Prostate gland (tissue), 2 donors: ENCODE results near the gene FKBP7. TPM values are rescaled to one million over a fixed set of nuclear protein-coding genes. Genes with fewer than 3 reads are reported as not detected.

Experiments used
- DNase-seq: peaks from one replicate; pipeline ENCODE4 v3.0.0-alpha.2; 2019; ENCODE audit warnings: low spot score
- H3K27ac ChIP-seq, 2 donors: fragments of 200-600 bp; sonication (generic); 2 replicates each; pipeline ENCODE4 v1.5.1; 2017 to 2019
- H3K27me3 ChIP-seq: fragments of 200-600 bp; sonication (generic); replicated peaks from 2 replicates; pipeline ENCODE4 v1.5.1; 2019; ENCODE audit not compliant: insufficient read depth
- H3K36me3 ChIP-seq, 2 donors: fragments of 200-600 bp; sonication (generic); 1 replicate in 1 of 2; 2 replicates in 1 of 2; pipeline versions ENCODE4 v1.5.1 to v1.8.1; 2017 to 2019
- H3K4me1 ChIP-seq: fragments of 200-600 bp; sonication (generic); replicated peaks from 2 replicates; pipeline ENCODE4 v1.5.1; 2019
- H3K4me3 ChIP-seq, 2 donors: fragments of 200-600 bp; sonication (generic); 2 replicates each; pipeline ENCODE4 v1.5.1; 2017 to 2019
- H3K9me3 ChIP-seq: fragments of 200-600 bp; sonication (generic); 2 replicates; pipeline ENCODE4 v1.5.1; 2017
- POLR2A ChIP-seq: fragments of 450-650 bp; IDR thresholded peaks from one replicate; pipeline ENCODE4 v1.6.1; 2016; ENCODE audit warnings: antibody characterized with exemption, mild to moderate bottlenecking
- POLR2AphosphoS5 ChIP-seq: sonication (generic); formaldehyde crosslinking; IDR thresholded peaks from one replicate; pipeline ENCODE4 v1.6.1; 2017; ENCODE audit warnings: antibody characterized with exemption
- WGBS: methylation state at CpG from one replicate; pipeline ENCODE4 v1.1.5; 2018; 5-methylcytosine and 5-hydroxymethylcytosine counted together
- intact Hi-C: fragments of 100-400 bp; cut with DNase I; formaldehyde crosslinking; loops from one replicate; pipeline ENCODE4 v1.14.2; 2022
- total RNA-seq, 2 donors: library from RNA; depleted of rRNA; stranded (reverse); fragments of >200 nt; gene quantifications; one replicate each; pipeline ENCODE4 v1.1.0, GENCODE V29; 2016
- TF ChIP-seq, protein P1 (sequence below), 4 experiments: fragments of 200-600 bp in 2 of 4; fragments of 450-650 bp in 2 of 4; sonication (generic) in 2 of 4; IDR thresholded peaks; 1 replicate in 3 of 4; 2 replicates in 1 of 4; pipeline ENCODE4 v1.5.1; 2016 to 2019; ENCODE audit warnings: antibody characterized with exemption in 4 of 4, mild to moderate bottlenecking in 2 of 4, moderate library complexity in 2 of 4

Gene FKBP7
- total RNA-seq, 2 donors from 2014 or later = 6.0 to 12.5 TPM

DNA sequence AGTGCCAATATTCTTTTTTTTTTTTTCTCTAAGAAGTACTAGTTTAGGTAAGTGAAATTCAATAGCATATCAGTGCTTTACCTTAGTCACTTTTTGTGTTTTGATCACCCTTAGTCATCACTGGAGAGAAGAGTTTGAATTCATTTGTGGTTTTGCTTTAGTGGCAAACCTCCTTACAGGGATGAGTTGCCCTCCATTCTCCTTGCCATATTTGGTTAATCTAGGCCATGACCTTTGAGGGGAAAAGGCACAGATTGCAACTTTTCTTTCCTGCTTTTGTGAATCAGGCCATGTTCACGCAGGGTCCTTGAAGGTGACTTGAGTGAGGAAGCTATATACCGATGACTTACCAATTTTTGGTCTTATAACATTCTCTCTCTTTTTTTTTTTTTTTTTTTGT lies 36.3 kb upstream of the FKBP7 start:
- Histone ChIP-seq H3K4me1 (no peaks in the 10 kb centered on the region), H3K27ac (no peak overlapping the region), H3K27me3 (no peaks in the 10 kb centered on the region), H3K9me3 (no peaks in the 10 kb centered on the region), H3K36me3 (no peaks in the 10 kb centered on the region), H3K4me3 (no peak overlapping the region)
- DNase-seq = no peak
- intact Hi-C loops = no loop called here
- 100% methylated on average over 2 of the region's 2 CpGs for WGBS
- TF ChIP-seq, protein P1, sequence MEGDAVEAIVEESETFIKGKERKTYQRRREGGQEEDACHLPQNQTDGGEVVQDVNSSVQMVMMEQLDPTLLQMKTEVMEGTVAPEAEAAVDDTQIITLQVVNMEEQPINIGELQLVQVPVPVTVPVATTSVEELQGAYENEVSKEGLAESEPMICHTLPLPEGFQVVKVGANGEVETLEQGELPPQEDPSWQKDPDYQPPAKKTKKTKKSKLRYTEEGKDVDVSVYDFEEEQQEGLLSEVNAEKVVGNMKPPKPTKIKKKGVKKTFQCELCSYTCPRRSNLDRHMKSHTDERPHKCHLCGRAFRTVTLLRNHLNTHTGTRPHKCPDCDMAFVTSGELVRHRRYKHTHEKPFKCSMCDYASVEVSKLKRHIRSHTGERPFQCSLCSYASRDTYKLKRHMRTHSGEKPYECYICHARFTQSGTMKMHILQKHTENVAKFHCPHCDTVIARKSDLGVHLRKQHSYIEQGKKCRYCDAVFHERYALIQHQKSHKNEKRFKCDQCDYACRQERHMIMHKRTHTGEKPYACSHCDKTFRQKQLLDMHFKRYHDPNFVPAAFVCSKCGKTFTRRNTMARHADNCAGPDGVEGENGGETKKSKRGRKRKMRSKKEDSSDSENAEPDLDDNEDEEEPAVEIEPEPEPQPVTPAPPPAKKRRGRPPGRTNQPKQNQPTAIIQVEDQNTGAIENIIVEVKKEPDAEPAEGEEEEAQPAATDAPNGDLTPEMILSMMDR (IDR thresholded peaks at IDR 0.05) = no peak
- no peak for TF ChIP-seq POLR2AphosphoS5
- TF ChIP-seq POLR2A = no peak

DNA sequence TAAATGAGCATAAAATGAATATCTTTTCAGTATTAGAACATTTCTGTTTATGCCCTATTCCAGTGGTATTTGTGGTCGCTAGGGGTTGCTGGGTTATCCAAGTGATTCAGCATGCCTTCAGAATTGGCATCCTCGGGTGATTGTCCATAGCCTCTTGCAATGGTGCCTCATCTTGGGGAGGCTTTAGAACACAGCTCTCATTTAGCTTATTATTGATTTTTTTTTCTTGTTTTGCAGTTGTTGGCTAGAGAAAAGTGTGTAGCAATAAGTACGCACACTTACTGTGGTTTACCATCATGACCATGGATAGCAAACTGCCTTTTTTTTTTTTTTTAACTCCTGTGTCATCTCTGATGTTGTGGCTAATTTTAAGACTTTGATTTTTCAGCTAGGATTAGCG lies 35.5 kb upstream of the FKBP7 start:
- H3K27me3 ChIP-seq = no peaks in the 10 kb centered on the region
- no peak for TF ChIP-seq POLR2A
- H3K27ac ChIP-seq = no peak overlapping the region
- no peaks in the 10 kb centered on the region for H3K4me1 ChIP-seq
- H3K4me3 ChIP-seq = no peak overlapping the region
- no peaks in the 10 kb centered on the region for H3K36me3 ChIP-seq
- WGBS = 98% methylated on average over 4 of the region's 4 CpGs
- intact Hi-C loops = no loop called here
- DNase-seq = no peak
- no peaks in the 10 kb centered on the region for H3K9me3 ChIP-seq

GRCh38 chr2:178512484-178512883 lies 34.1 kb upstream of the FKBP7 start:
- WGBS = 93% methylated on average over 2 of the region's 2 CpGs
- Histone ChIP-seq H3K4me3 (no peak overlapping the region), H3K4me1 (no peaks in the 10 kb centered on the region), H3K9me3 (no peaks in the 10 kb centered on the region), H3K36me3 (no peaks in the 10 kb centered on the region), H3K27ac (no peak overlapping the region), H3K27me3 (no peaks in the 10 kb centered on the region)
- no peak for DNase-seq
- no peak for TF ChIP-seq POLR2AphosphoS5
- TF ChIP-seq, protein P1 (IDR thresholded peaks at IDR 0.05) = no peak
- TF ChIP-seq POLR2A = no peak
- intact Hi-C loops = no loop called here

DNA sequence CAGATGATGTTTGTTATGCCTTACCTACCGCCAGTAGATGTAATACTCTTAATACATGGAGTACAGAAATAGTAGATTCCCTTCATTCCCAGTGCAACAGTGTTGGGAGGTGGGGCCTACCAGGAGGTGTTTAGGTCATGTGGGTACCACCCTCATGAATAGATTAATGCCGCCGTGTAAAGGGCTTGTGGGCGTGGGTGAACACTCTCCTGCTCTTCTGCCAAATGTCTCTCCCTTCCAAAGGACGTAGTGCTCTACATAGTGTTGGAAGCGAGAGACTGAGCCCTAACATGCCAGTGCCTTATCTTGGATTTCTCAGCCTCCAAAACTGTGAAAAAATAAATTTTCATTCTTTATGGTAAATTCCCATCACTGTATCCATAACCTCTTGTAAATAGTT lies 32.0 kb upstream of the FKBP7 start:
- H3K4me1 ChIP-seq = no peaks in the 10 kb centered on the region
- H3K27ac ChIP-seq = no peak overlapping the region
- no peak overlapping the region for H3K4me3 ChIP-seq
- TF ChIP-seq, protein P1 (IDR thresholded peaks at IDR 0.05) = no peak
- TF ChIP-seq POLR2A = no peak
- no peak for TF ChIP-seq POLR2AphosphoS5
- 90% methylated on average over 6 of the region's 6 CpGs for WGBS
- DNase-seq = no peak
- H3K36me3 ChIP-seq = no peaks in the 10 kb centered on the region
- intact Hi-C loops = no loop called here
- no peaks in the 10 kb centered on the region for H3K27me3 ChIP-seq
- H3K9me3 ChIP-seq = no peaks in the 10 kb centered on the region

GRCh38 chr2:178508646-178509045 lies 30.2 kb upstream of the FKBP7 start:
- no peaks in the 10 kb centered on the region for H3K4me1 ChIP-seq
- 97% methylated on average over 2 of the region's 2 CpGs for WGBS
- H3K27me3 ChIP-seq = no peaks in the 10 kb centered on the region
- TF ChIP-seq POLR2A (no peak), POLR2AphosphoS5 (no peak)
- TF ChIP-seq, protein P1 (IDR thresholded peaks at IDR 0.05) = no peak
- intact Hi-C loops = no loop called here
- no peak for DNase-seq
- H3K4me3 ChIP-seq = no peak overlapping the region
- H3K36me3 ChIP-seq = no peaks in the 10 kb centered on the region
- no peaks in the 10 kb centered on the region for H3K9me3 ChIP-seq
- H3K27ac ChIP-seq = no peak overlapping the region
